GM21515 (cell line): Measurements from ENCODE around the gene RUSC1.

Experiments
- ATAC-seq: cut with Tn5 transposase; IDR thresholded peaks from one replicate; pipeline ENCODE4 v1.9.1; 2021; ENCODE audit not compliant: unreplicated experiment

RUSC1 gene

GRCh38 chr1:155294520-155295182, 26.0 kb upstream of the RUSC1 start:
- no peak for ATAC-seq

DNA sequence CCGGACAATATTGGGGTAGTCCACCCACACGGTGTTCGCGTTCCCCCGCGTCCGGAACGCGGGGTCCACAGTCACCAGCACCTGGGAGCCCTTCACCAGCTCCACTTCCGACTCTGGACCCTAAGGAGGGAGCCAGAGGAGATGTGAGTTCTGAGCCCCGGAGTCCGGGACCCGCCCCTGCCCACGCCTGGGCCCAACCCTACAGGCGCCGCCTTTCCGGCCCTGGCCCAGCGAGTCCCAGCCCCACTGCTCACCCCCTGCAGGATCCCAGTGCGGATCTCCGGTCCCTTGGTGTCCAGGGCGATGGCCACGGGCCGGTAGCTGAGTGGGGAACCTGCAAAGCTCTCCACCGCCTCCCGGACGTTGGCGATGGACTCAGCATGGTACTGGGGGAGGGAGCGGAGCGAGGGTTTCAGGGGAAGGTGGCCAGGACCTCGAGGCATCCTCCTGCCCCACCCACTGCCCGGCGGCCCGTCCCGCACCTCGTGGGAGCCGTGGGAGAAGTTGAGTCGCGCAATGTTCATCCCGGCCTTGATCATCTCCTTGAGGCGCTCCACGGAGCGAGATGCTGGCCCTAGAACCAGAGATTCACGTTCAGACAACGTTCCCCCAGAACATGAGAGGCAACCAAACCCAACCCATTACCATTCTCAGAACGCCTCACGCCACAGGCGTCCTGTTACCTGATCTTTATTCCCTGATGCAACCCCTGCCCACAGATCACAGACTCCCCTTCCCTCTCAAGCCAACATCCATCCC, 25.3 kb upstream of the RUSC1 start:
- ATAC-seq = no peak

- no peak for ATAC-seq
Measured at GRCh38 chr1:155295942-155296267, 24.8 kb upstream of the RUSC1 start.

GRCh38 chr1:155296661-155297060, 24.0 kb upstream of the RUSC1 start:
- ATAC-seq = no peak

GRCh38 chr1:155297384-155297783, 23.3 kb upstream of the RUSC1 start:
- no peak for ATAC-seq

- no peak for ATAC-seq
Measured at GRCh38 chr1:155300024-155300423, 20.7 kb upstream of the RUSC1 start.

DNA sequence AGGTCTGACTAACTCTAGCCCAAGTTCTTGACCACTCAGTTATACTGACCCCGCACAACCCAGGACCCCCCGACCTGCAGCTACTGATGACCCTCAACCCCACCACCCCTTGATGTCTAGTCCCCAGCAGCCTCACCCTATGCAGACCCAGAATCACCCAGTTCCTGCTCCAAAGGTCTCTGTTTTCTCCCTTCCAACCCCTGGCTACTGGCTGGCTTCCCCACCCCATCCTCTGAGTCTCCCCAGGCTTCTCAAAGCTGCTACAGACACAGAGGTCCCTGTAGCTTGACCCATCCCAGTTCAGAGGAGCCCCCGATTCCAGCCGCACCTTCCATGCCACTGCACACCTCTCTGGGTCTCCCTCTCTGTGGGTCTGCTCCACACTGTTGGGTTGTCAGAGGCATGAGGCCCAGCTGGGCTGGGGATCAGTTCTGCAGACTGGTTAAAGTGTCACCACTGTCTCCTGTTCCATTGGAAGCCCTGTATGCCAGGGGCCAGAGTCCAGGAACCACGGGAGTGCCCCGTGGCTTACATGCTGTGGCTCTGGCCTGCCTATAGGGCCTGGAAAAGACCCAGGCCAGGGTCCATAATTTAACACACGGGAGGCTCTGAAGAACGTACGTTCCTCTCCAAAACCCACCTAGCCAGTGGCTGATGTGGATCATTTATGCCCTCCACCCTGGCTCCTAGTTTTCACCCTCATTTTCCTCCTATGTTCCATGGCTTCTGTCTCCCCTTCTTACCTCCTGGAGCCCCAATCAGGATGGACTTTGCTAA, 20.0 kb upstream of the RUSC1 start:
- no peak for ATAC-seq

GRCh38 chr1:155301342-155301841, 19.3 kb upstream of the RUSC1 start, which contains the start of gene PKLR:
PKLR (minus strand) TSS chr1:155301438; CDS start chr1:155301395, 43 bp downstream.
- ATAC-seq = no peak

DNA sequence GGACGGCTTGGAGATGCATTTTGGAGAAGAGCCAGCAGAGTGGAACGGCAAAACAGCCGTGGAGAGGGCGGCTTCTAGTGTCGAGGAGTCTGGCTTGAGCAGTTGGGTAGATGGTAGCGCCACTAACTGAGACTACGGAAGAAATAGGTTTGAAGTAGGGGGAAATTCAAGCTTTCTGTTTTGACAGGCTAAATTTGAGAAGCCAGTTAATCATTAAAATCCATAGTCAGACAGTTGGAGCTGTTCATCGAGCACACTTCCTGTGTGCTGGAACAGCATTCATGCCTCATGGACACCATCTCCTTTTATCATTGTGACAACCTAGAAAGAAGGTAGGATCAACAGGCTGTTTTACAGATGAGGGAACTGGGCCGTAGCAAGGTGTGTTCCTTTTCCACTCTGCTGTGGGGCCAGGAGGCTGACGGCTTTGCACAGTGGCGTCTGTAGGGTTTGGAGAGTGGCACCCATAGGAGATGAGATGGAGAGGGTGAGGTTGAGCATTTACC, 16.1 kb upstream of the RUSC1 start:
- no peak for ATAC-seq

DNA sequence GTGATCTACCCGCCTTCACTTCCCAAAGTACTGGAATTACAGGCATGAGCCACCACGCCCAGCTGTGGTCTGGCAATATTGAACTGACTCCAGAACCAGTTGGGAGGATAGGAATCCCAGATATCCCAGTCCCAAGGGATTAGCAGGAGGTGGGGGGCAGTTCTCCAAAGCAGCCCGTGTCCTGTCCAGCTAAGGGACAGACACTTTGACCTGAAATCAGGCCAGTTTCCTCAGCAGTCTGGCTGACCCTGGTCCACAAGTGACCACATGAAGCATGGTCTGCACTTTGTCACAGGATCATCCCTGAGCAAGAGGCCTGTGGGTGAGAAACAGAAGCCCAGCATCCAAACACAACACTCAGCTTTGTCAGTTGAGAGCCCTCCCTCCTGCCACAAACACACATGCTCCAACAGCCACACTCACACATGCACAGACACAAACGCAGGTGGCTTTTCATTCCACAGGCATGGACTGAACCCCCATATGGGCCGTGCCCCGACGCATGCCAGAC, 14.8 kb upstream of the RUSC1 start:
- no peak for ATAC-seq

DNA sequence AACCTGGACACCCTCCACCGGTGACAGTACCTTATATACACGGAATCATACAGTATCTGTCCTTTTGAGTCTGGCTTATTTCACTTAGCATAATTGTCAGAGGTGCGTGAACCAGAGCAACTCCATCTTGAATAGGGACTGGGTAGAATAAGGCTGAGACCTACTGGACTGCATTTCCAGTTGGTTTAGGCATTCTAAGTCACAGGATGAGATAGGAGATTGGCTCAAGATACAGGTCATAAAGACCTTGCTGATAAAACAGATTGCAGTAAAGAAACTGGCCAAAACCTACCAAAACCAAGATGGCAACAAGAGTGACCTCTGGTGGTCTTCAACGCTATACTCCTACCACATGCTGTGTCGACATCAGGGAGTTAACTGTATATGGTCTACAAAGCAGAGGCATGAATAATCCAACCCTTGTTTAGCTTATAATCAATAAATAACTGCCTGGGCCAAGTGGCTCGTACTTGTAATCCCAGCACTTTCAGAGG, 13.4 kb upstream of the RUSC1 start:
- ATAC-seq = no peak

- ATAC-seq = peak; percentile 96
Measured at GRCh38 chr1:155308493-155309422, 11.9 kb upstream of the RUSC1 start, which contains the start of gene FDPS. FDPS (plus strand) TSS chr1:155308866; CDS start chr1:155309790, 924 bp downstream.

DNA sequence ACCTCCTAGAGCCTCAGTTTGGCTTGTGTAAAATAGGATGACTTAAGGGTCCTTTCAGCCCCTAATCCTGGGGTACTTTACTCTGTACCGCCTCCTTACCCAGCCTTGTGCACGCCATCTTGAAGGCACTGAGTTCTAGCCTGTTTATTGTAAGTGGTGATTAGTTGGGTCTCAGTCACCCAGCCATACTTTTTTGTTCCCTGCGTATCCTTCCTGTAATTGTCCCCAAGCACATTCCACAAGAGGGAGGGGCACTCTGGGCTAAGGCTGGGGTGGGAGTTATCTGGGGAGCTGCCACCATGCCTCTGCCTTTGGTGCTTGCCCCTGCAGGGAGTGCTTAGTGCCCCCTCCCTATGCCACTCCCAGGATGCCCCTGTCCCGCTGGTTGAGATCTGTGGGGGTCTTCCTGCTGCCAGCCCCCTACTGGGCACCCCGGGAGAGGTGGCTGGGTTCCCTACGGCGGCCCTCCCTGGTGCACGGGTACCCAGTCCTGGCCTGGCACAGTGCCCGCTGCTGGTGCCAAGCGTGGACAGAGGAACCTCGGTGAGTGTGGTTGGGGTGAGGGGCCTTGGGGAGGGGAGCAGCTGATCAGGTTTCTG, 11.2 kb upstream of the RUSC1 start:
- ATAC-seq = no peak

DNA sequence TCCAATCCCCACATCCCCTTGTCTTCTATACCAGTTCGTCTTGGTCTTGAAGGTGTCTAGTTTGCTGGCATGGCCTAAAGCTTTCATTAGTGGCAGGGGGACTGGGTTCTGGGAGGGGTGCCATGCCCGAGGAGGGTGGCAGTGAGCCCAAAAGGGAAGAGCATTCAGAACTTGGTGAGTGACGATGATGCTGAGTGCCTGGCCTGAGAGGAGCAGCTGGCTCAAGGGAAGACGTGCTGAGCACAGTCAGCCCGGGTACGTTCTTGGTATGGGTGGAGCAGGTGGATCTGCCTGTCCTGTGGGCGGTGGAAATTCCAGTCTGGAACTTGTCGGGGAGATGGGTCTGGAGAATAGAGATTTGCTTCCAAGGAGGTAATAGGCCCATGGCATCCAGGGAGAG, 7.4 kb upstream of the RUSC1 start:
- ATAC-seq = no peak

DNA sequence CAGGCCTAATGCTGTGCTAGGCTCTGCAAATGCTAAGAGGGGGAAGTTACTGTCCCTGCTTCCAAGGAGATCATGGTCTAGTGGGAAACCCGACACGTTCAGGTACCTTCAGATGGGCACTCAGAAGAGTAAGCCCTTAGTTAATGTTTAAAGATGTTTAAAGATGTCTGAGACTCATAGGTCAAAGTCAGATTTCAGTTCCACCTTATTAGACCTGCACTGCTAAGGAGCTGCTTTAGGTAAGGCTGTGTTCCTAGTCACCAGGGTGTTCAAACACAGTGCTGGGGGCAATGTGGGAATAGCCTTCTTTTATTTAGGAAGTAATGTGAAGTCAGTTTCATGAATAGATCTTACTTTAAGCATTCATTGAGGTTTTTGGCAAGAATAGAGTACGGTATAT, 3.8 kb upstream of the RUSC1 start:
- no peak for ATAC-seq

GRCh38 chr1:155318082-155318481, 2.6 kb upstream of the RUSC1 start:
- no peak for ATAC-seq

- no peak for ATAC-seq
Measured at GRCh38 chr1:155319536-155319935, 1.2 kb upstream of the RUSC1 start.

- no peak for ATAC-seq
Measured at GRCh38 chr1:155320252-155320651, 442 bp upstream of the RUSC1 start.

- no peak for ATAC-seq
Measured at GRCh38 chr1:155321639-155322503, 1.2 kb downstream of the RUSC1 start.
